Osteoblast (primary cell): ENCODE data around the gene CHEK1. TPM values are rescaled to one million over a fixed set of nuclear protein-coding genes. Genes with fewer than 3 reads are reported as not detected.

Experiments used
- DNase-seq: peaks from one replicate; pipeline ENCODE4 v3.0.0; 2011; ENCODE audit warnings: low spot score, mixed read lengths; ENCODE audit not compliant: insufficient read length; ENCODE audit errors: missing footprints
- H2AFZ ChIP-seq: 2 replicates; pipeline ENCODE4 v1.6.0; 2011; ENCODE audit warnings: mild to moderate bottlenecking, low read length
- H3K27ac ChIP-seq: 2 replicates; pipeline ENCODE4 v1.5.1; 2011; ENCODE audit warnings: mild to moderate bottlenecking, low read depth, low read length, moderate library complexity
- H3K27me3 ChIP-seq: 2 replicates; pipeline ENCODE4 v1.6.0; 2012; ENCODE audit warnings: mild to moderate bottlenecking, control low read depth, inconsistent platforms, low read length, moderate library complexity; ENCODE audit not compliant: insufficient read depth
- H3K36me3 ChIP-seq: 2 replicates; pipeline ENCODE4 v1.5.1; 2011; ENCODE audit warnings: mild to moderate bottlenecking, low read length, control low read depth, moderate library complexity; ENCODE audit not compliant: insufficient read depth
- H3K4me1 ChIP-seq: 2 replicates; pipeline ENCODE4 v1.5.1; 2011; ENCODE audit warnings: mild to moderate bottlenecking, low read length, control low read depth, moderate library complexity; ENCODE audit not compliant: insufficient read depth
- H3K4me2 ChIP-seq: 2 replicates; pipeline ENCODE4 v1.6.0; 2011; ENCODE audit warnings: mild to moderate bottlenecking, low read length; ENCODE audit not compliant: insufficient read depth
- H3K4me3 ChIP-seq: fragments of 200-600 bp; sonication (generic); 3 replicates; pipeline ENCODE4 v1.5.1; 2012; ENCODE audit warnings: mild to moderate bottlenecking, low read length, inconsistent platforms; ENCODE audit not compliant: insufficient read depth
- H3K79me2 ChIP-seq: 2 replicates; pipeline ENCODE4 v1.6.0; 2012; ENCODE audit warnings: mild to moderate bottlenecking, low read length, control low read depth, inconsistent platforms; ENCODE audit not compliant: insufficient read depth
- H3K9me3 ChIP-seq: 2 replicates; pipeline ENCODE4 v1.5.1; 2011; ENCODE audit warnings: low read depth, low read length, control low read depth
- H4K20me1 ChIP-seq: 2 replicates; pipeline ENCODE4 v1.6.0; 2012; ENCODE audit warnings: mild to moderate bottlenecking, low read length, control low read depth; ENCODE audit not compliant: insufficient read depth
- small RNA-seq: library from RNA; depleted of rRNA; stranded (forward); fragments of <200 nt; gene quantifications from one replicate; pipeline ENCODE3, GENCODE V24; 2012
- total RNA-seq: library from RNA; depleted of rRNA; stranded (reverse); fragments of >200 nt; gene quantifications from 2 replicates; pipeline ENCODE4 v1.2.3, GENCODE V29; 2012
- TF ChIP-seq, protein P1 (sequence below): IDR thresholded peaks from 2 replicates; pipeline ENCODE4 v1.5.1; 2011; ENCODE audit warnings: mild to moderate bottlenecking, low read depth, low read length, moderate library complexity; ENCODE audit errors: extremely low read depth

Gene CHEK1
- total RNA-seq, 1 donor: 16.6 TPM

DNA sequence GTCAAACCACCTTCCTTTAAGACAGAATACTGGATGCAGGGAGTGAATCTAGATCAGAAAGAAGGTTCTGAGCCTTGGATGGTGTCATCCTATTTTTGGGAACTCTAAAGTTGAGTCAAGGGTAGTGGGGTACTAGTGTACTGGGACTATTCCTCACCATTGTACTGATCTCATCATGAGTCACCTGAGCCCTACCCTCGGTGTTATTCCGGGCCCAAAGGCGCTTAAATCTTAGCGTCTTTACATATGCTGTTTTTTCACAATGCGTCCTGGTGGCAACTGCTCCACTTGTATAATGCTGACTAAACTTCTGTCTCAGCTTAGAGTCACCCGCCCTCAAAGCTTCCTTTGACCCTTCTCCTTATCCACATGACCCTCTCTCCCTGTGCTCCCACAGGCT, 95.8 kb downstream of the CHEK1 start:
- H3K4me2 ChIP-seq: no peak overlapping the region
- no peaks in the 10 kb centered on the region for H3K36me3 ChIP-seq
- H3K9me3 ChIP-seq: no peaks in the 10 kb centered on the region
- H3K79me2 ChIP-seq: no peaks in the 10 kb centered on the region
- H3K4me1 ChIP-seq: no peaks in the 10 kb centered on the region
- H3K27ac ChIP-seq: no peak overlapping the region
- TF ChIP-seq, protein P1, sequence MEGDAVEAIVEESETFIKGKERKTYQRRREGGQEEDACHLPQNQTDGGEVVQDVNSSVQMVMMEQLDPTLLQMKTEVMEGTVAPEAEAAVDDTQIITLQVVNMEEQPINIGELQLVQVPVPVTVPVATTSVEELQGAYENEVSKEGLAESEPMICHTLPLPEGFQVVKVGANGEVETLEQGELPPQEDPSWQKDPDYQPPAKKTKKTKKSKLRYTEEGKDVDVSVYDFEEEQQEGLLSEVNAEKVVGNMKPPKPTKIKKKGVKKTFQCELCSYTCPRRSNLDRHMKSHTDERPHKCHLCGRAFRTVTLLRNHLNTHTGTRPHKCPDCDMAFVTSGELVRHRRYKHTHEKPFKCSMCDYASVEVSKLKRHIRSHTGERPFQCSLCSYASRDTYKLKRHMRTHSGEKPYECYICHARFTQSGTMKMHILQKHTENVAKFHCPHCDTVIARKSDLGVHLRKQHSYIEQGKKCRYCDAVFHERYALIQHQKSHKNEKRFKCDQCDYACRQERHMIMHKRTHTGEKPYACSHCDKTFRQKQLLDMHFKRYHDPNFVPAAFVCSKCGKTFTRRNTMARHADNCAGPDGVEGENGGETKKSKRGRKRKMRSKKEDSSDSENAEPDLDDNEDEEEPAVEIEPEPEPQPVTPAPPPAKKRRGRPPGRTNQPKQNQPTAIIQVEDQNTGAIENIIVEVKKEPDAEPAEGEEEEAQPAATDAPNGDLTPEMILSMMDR: no peak
- no peak overlapping the region for H2AFZ ChIP-seq
- no peak overlapping the region for H3K4me3 ChIP-seq
- no peaks in the 10 kb centered on the region for H3K27me3 ChIP-seq
- no peaks in the 10 kb centered on the region for H4K20me1 ChIP-seq
- peak; percentile 50 for DNase-seq

DNA sequence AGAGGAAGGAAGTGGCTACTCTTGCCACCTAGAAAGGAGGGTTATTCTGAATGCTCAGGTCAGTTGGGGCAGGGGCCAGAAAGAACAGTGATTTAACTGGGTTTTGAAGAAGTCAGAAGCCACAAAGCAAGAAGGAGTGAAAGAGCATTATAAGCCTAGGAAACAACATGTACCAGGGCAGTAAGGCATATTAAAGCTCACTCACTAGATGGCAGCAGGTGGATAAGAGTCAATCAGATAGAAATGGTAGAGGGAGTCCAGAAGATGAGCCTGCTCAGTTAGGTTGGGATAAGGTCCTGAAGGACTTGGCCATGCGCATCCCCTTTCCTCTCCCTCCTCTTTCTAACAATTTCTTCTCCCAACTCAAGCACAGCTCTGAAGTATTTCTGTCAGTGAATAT, 99.2 kb downstream of the CHEK1 start:
- Histone ChIP-seq H3K4me3 (no peak overlapping the region), H3K9me3 (no peaks in the 10 kb centered on the region), H2AFZ (no peak overlapping the region), H3K27ac (no peak overlapping the region), H3K36me3 (no peaks in the 10 kb centered on the region), H3K27me3 (no peaks in the 10 kb centered on the region), H4K20me1 (no peaks in the 10 kb centered on the region), H3K4me2 (no peak overlapping the region), H3K4me1 (no peaks in the 10 kb centered on the region), H3K79me2 (no peaks in the 10 kb centered on the region)
- TF ChIP-seq, protein P1: peak; percentile 23
- DNase-seq: peak; percentile 29

Small RNA genes lying within 50 kb of the gene (small RNA-seq; reads per million reads assigned to genes)
- not detected for gene RNU2-35P

Other genes starting within 250 kb of the CHEK1 start
- gene FEZ1, start 128.9 kb upstream of the CHEK1 start, total RNA-seq: 47.8 and 58.9 TPM in 2 replicates
- gene EI24, start 55.7 kb upstream of the CHEK1 start, total RNA-seq: 76.0 and 85.2 TPM in 2 replicates
- 224 and 286 TPM in 2 replicates for gene STT3A, start 32.3 kb upstream of the CHEK1 start, total RNA-seq
- gene ACRV1, start 55.7 kb downstream of the CHEK1 start, total RNA-seq: not detected in 2 replicates
- gene PATE1, start 121.1 kb downstream of the CHEK1 start, total RNA-seq: not detected in 2 replicates
- 0.29 and 0.36 TPM in 2 replicates for gene PATE2, start 153.7 kb downstream of the CHEK1 start, total RNA-seq
- not detected in 2 replicates for gene PATE3, start 163.0 kb downstream of the CHEK1 start, total RNA-seq
- gene PATE4, start 208.2 kb downstream of the CHEK1 start, total RNA-seq: not detected in 2 replicates